NCI-H1105 (cell line): ENCODE measurements around the gene ATXN7.

Source experiments
- DNase-seq: peaks from one replicate; lab custom pipeline; 2025; lab: John Stamatoyannopoulos, UW

ATXN7 gene

DNA sequence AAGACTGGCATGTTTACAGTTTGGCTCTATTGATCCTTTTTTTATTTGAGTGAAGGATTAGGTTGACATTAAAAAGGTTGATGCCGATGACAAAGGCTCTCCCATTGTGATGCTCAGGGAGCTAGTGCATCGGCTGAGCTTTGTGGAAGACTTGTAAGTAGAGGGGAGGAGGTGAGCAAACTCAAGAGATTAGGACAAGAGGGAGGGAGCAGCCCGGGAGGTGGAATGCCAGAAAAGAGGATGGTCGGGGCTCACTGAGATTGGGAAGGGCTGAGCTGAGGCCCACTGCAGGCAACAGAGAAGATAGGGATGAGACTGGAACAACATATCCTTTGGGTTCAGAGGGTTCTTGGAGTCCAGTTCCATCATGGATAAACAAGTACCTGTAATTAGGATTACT, 186.2 kb downstream of the ATXN7 start:
- DNase-seq = no peak
